ENCODE measurements around the gene SPSB1. TPM values are rescaled to one million over a fixed set of nuclear protein-coding genes. Genes with fewer than 3 reads are reported as not detected.
"Not testable (repeated sequence)": the region's sequence is repeated elsewhere in the genome, so short reads cannot be mapped to it uniquely, and the experiment has no call there.

SPSB1 gene
- total RNA-seq, 8 experiments from 2014 or later: 1.3 to 30.4 (median 3.9) TPM

DNA sequence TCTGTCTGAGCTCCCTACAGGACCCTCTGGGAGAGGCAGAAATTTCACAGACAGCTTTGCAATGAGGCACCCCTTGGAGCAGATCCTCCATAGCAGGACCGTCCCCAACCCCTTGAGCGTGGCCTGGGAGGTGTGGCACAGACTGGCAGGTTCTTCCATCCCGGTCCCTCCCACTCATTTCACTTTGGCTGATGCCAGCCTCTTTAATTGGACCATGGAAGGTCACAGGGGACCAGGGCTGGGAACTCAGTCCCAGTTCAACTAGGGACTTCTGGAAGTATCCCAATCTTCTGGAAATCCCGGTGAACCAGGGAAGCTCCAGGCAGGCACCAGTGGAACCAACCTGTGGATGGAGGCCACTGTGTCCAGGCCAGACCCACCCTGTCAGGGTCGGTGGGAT, 83.7 kb downstream of the SPSB1 start:
- 50 to 96% (median 93%) methylated on average over 1 to 5 of the region's 5 CpGs; no CpG with 5 or more reads in 4 of the 10 experiments for WGBS, 10 experiments
- in situ Hi-C loops (cut with MboI; ENCODE audit: low pct_unique_long_range_greater_than_20kb in 2 of 9, low sequenced_read_pairs in 9 of 9, unreplicated experiment in 9 of 9): no loop called here
- ATAC-seq (replicated peaks in 6 of 8): no peak

DNA sequence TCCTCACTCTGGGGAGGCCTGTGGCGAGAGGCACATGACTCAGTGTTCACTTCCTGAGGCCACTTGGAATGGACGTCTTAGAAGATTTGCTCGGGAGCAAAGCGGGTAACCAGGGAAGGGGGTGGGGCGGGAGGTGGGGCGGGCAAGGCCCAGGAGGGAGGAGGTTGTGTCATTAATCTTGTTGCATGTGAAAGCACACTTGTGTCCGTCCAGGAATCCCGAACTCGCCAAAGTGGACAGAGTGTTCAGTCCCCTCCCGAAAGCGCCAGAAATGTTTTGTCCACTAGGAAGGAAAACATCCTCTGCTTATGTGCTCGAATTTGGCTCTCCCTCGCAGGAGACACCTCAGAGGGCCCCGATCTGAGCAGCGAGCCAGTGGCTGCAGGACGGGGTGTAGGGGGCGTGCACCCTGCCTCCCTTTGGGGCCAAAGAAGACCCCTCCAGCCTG, 84.2 kb downstream of the SPSB1 start:
- ATAC-seq (replicated peaks in 6 of 8): peak in 5 of 8 experiments; percentile 61 to 70 (median 68)

More for the DNA sequence above, 83.7 kb downstream of the SPSB1 start:
- Histone ChIP-seq H3K27ac (no peak overlapping the region), H3K4me3 (no peak overlapping the region), H3K4me1 (replicated peaks in 1 of 2) (peaks cover 28 to 32% of the 10 kb centered on the region in 2 donors)

DNA sequence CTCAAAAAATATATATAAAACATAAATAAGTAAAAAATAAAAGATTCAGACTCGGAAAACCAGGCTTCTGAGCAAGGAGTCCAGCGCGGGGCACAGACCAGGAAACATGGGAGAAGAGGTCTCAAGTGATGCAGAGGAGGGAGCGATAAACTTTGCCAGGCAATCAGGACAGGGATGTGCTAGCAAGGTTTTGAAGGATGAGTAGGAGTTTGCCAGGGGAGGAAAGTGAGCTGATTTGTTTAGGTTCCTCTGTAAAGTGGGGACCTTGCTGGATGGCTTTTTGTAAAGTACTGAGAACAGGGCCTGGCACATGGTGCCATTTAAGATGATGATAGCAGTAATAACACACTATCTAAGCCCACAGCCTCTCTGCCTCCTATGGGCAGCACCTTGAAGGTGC, 86.1 kb downstream of the SPSB1 start:
- in situ Hi-C loops (cut with MboI; ENCODE audit: low pct_unique_long_range_greater_than_20kb in 2 of 9, low sequenced_read_pairs in 9 of 9, unreplicated experiment in 9 of 9): no loop called here
- H3K4me3 ChIP-seq: no peak overlapping the region
- WGBS, 10 experiments: 79 to 100% (median 86%) methylated on average over 2 to 4 of the region's 4 CpGs; no CpG with 5 or more reads in 3 of the 10 experiments

More for the DNA sequence above, 84.2 kb downstream of the SPSB1 start:
- in situ Hi-C loops (cut with MboI; ENCODE audit: low pct_unique_long_range_greater_than_20kb in 2 of 9, low sequenced_read_pairs in 9 of 9, unreplicated experiment in 9 of 9): no loop called here
- H3K4me1 ChIP-seq (replicated peaks in 1 of 2): peaks cover 24 to 27% of the 10 kb centered on the region in 2 donors
- H3K4me3 ChIP-seq: no peak overlapping the region
- WGBS, 10 experiments: 0 to 100% (median 59%) methylated on average over 1 to 7 of the region's 17 CpGs; no CpG with 5 or more reads in 4 of the 10 experiments
- H3K27ac ChIP-seq: no peak overlapping the region

DNA sequence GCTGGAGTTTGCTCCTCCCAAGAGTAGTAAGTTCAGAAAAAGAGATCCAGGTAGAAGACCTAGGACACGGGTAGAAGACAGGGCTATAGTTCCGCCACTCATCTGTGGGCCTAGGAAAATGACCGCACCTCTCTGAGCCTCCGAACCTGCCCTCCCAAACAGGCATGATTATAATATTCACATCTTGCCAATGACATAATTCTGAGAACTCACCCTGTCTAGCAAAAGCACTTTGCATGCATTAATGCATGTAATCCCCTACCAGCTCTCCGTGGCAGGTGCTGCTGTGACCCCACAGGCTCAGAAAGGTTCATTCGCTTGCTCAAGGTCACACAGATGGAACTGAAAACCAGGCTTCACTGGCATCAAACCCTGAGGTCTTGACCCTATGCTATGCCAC, 88.0 kb downstream of the SPSB1 start:
- no peak overlapping the region for H3K4me3 ChIP-seq
- peaks cover 22 to 23% of the 10 kb centered on the region in 2 donors for H3K4me1 ChIP-seq (replicated peaks in 1 of 2)
- in situ Hi-C loops (cut with MboI; ENCODE audit: low pct_unique_long_range_greater_than_20kb in 2 of 9, low sequenced_read_pairs in 9 of 9, unreplicated experiment in 9 of 9): no loop called here
- WGBS, 10 experiments: 58 to 80% (median 67%) methylated on average over 2 to 6 of the region's 6 CpGs; no CpG with 5 or more reads in 5 of the 10 experiments
- peak in 3 of 8 experiments; percentile 59 to 71 (median 68) for ATAC-seq (replicated peaks in 6 of 8)
- no peak overlapping the region for H3K27ac ChIP-seq

More for the DNA sequence above, 86.1 kb downstream of the SPSB1 start:
- Histone ChIP-seq H3K4me1 (replicated peaks in 1 of 2) (peaks cover 18 to 27% of the 10 kb centered on the region in 2 donors), H3K27ac (no peak overlapping the region)
- no peak for ATAC-seq (replicated peaks in 6 of 8)

DNA sequence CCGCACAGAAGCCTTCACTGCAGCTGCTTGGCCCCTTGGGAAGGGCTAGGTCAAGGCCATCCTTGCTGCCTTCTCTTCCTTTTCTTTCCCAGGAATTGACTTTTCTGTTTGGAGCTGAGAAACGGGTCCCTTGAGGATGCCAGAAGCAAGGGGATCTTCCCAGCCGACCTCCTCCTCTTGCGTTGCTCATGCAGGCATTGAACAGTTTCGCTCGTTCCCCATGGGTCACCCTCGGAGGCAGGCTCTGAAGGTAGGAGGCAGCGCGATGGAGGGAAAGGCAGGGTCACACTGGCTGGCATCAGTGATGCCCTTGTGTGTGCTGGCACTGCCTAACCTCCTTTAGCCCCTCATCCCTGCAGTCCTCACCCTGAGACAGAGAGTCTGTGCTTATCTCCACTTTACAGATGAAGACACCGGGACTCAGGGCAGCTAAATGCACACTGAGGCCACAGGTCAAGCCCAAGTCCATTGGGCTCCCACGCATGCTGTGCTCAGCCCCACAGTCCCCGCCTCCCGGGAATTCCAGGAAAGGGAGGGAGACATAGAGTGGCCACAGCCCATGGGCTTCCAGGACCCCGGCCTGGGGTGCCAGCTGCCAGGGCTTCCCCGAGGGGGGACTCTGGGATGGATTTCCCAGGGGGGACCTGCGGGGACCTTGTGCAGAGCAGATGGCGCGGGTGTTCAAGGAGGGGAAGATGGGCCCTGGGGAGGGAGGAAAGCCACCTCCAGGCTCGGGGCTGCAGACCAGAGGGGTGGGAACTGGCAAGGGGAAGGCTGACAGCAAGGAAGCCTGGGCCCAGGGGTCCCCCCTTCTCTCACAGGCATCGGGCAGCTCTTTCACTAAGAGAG, 90.2 kb downstream of the SPSB1 start:
- Histone ChIP-seq H3K27ac (no peak overlapping the region), H3K4me3 (no peak overlapping the region), H3K4me1 (replicated peaks in 1 of 2) (peaks cover 13 to 19% of the 10 kb centered on the region in 2 donors)
- 52 to 71% (median 62%) methylated on average over 4 to 7 of the region's 20 CpGs; no CpG with 5 or more reads in 7 of the 10 experiments for WGBS, 10 experiments
- in situ Hi-C loops (cut with MboI; ENCODE audit: low pct_unique_long_range_greater_than_20kb in 2 of 9, low sequenced_read_pairs in 9 of 9, unreplicated experiment in 9 of 9): no loop called here
- peak in 3 of 8 experiments; percentile 45 to 71 (median 56) for ATAC-seq (replicated peaks in 6 of 8)

GRCh38 chr1:9384128-9384527, 91.4 kb downstream of the SPSB1 start:
- ATAC-seq (replicated peaks in 6 of 8): no peak
- Histone ChIP-seq H3K27ac (no peak overlapping the region), H3K4me3 (no peak overlapping the region), H3K4me1 (replicated peaks in 1 of 2) (peaks cover 19 to 24% of the 10 kb centered on the region in 2 donors)
- in situ Hi-C loops (cut with MboI; ENCODE audit: low pct_unique_long_range_greater_than_20kb in 2 of 9, low sequenced_read_pairs in 9 of 9, unreplicated experiment in 9 of 9): no loop called here
- WGBS, 10 experiments: 21 to 92% (median 79%) methylated on average over 1 to 3 of the region's 7 CpGs; no CpG with 5 or more reads in 4 of the 10 experiments

DNA sequence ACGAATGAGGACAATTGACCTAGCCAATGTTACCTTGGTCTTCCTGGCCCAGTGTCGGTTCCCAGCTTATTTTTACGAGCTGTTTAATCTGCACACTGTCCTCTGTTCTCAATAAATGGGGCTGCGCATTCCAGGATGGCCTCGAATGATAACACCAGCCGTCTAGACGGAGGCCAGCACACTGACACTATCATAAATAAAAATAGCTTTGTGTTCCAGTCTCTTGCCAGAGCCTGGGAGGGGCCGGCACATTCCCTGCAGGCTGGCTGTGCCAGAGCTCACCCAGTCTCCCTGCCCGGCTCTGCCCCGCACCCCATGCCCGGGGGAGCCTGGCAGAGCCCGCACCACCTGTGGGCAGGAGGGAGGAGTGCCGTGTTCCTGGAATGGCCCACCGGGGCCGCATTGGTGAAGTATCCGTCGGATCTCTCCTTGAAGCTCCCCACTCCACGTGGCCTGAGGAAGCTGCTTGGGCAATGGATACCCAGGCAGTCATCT, 92.1 kb downstream of the SPSB1 start:
- Histone ChIP-seq H3K4me3 (no peak overlapping the region), H3K4me1 (replicated peaks in 1 of 2) (peaks cover 19 to 24% of the 10 kb centered on the region in 2 donors), H3K27ac (no peak overlapping the region)
- ATAC-seq (replicated peaks in 6 of 8): peak in 4 of 8 experiments; percentile 18 to 58 (median 41)
- in situ Hi-C loops (cut with MboI; ENCODE audit: low pct_unique_long_range_greater_than_20kb in 2 of 9, low sequenced_read_pairs in 9 of 9, unreplicated experiment in 9 of 9): no loop called here
- WGBS, 10 experiments: 11 to 84% (median 59%) methylated on average over 1 to 17 of the region's 18 CpGs; no CpG with 5 or more reads in 2 of the 10 experiments

- H3K4me3 ChIP-seq; in situ Hi-C loops (cut with MboI; ENCODE audit: low pct_unique_long_range_greater_than_20kb in 2 of 9, low sequenced_read_pairs in 9 of 9, unreplicated experiment in 9 of 9); H3K27ac ChIP-seq: not testable (repeated sequence)
- peaks cover 19 to 24% of the 10 kb centered on the region in 2 donors for H3K4me1 ChIP-seq (replicated peaks in 1 of 2)
- 47 to 100% (median 82%) methylated on average over 3 to 8 of the region's 10 CpGs; no CpG with 5 or more reads in 5 of the 10 experiments for WGBS, 10 experiments
- ATAC-seq (replicated peaks in 6 of 8): peak in 2 of 8 experiments; percentile 39 to 41
These were observed 92.7 kb downstream of the SPSB1 start for GRCh38 chr1:9385392-9385791.

DNA sequence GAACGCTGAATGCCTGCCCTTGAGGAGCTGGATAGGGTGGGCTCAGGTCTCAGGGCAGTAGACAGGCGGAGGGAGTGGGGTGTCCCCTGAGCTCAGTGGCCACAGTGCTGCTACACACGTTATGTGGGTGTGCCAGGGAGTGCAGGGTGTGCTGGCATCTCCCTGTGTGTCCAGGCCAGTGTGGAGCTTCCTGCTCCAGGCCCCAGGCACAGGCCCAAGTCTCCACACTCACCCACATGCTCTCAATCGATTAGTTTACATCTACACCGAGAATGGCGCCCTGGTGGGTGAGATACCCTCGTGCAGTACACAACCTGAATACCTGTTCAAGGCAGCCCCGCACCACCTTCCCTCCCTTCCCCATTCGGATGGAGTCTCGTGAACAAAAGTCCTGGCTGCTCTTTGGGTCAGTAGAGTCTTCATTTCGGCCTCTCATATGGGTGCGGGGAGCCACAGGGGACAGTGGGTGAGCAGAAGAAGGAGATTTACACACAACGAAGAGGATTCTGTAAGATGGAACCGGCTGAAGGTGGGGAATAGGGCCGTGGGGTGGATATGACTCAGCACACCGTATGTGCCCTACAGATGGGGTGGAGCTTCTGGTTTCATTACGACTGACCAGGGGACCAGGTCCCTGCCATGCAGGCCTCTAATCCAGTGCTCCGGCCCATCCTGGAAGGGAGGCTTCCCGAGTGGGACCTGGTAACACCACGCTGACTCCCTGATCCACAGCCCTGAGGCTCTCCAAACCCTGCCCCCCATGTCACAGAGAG, 93.3 kb downstream of the SPSB1 start:
- Histone ChIP-seq H3K4me1 (replicated peaks in 1 of 2) (peaks cover 19 to 24% of the 10 kb centered on the region in 2 donors), H3K27ac (no peak overlapping the region), H3K4me3 (no peak overlapping the region)
- WGBS, 10 experiments: 75 to 93% (median 83%) methylated on average over 3 to 10 of the region's 20 CpGs; no CpG with 5 or more reads in 6 of the 10 experiments
- peak in 1 of 8 experiments; percentile 18 for ATAC-seq (replicated peaks in 6 of 8)
- in situ Hi-C loops (cut with MboI; ENCODE audit: low pct_unique_long_range_greater_than_20kb in 2 of 9, low sequenced_read_pairs in 9 of 9, unreplicated experiment in 9 of 9): no loop called here

DNA sequence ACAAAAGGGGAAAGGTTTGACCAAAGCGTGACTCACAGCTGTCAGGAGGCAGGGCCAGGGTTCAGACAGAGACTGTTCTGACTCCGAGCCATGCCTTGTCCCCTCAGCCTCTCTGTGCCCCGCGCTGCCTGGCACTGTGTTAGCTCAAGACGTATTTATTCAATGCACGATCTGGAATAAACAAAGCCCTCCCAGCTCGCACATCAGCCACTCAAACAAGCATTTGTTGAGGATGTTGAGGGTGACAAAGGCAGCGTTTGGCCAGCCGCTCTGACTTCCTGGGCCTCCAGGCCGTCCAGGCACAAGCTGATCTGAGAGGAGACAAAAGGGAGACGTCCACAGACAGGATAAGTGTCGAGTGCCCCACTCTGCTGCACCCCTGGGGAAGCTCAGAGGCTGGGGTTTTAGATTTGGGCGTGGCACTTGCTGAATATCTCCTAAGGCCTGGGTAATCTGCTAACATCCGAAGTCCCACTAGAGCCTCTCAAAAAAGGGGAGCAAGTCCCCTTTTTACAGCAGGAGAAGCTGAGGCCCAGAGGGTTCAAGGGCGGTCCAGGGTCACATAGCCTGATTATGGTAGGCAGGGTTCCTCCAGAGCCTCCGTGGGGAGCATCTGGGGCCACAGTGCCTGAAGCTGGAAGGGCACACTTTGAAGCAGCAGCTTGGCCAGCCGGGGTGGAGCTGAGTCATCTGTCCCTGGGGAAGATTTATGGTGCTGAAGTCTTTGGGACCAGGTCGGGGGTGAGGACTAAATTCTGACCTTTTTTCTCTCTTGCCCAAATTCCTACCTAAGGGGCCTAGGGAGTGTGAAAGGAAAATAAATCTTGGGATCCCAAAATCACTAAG, 95.9 kb downstream of the SPSB1 start:
- 0 to 100% (median 46%) methylated on average over 1 to 16 of the region's 18 CpGs; no CpG with 5 or more reads in 2 of the 10 experiments for WGBS, 10 experiments
- Histone ChIP-seq H3K27ac (no peak overlapping the region), H3K4me3 (no peak overlapping the region), H3K4me1 (replicated peaks in 1 of 2) (peaks cover 6 to 12% of the 10 kb centered on the region in 2 donors)
- in situ Hi-C loops (cut with MboI; ENCODE audit: low pct_unique_long_range_greater_than_20kb in 2 of 9, low sequenced_read_pairs in 9 of 9, unreplicated experiment in 9 of 9): no loop called here
- ATAC-seq (replicated peaks in 6 of 8): peak in 6 of 8 experiments; percentile 26 to 89 (median 76)

- Histone ChIP-seq H3K4me3 (no peak overlapping the region), H3K4me1 (replicated peaks in 1 of 2) (peaks cover 5 to 6% of the 10 kb centered on the region in 2 donors), H3K27ac (no peak overlapping the region)
- ATAC-seq (replicated peaks in 6 of 8): no peak
- in situ Hi-C loops (cut with MboI; ENCODE audit: low pct_unique_long_range_greater_than_20kb in 2 of 9, low sequenced_read_pairs in 9 of 9, unreplicated experiment in 9 of 9): no loop called here
- WGBS, 10 experiments: 67 to 100% (median 93%) methylated on average over 1 to 7 of the region's 7 CpGs; no CpG with 5 or more reads in 1 of the 10 experiments
These were observed 97.3 kb downstream of the SPSB1 start for GRCh38 chr1:9389968-9390367.

DNA sequence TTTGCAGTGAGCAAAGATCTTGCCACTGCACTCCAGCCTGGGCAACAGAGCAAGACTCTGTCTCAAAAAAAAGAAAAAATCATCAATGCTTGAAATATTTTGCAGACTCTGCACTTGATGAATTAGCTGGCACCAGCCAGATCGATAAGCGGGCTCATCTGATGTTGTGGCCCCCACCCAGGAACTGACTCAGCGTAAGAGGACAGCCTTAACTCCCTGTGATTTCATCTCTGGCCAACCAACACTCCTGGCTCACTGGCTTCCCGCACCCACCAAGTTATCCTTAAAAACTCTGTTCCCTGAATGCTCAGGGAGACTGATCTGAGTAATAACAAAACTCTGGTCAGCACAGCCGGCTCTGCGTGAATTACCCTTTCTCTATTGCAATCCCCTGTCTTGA, 98.9 kb downstream of the SPSB1 start:
- 51 to 100% (median 95%) methylated on average over 1 to 5 of the region's 6 CpGs; no CpG with 5 or more reads in 3 of the 10 experiments for WGBS, 10 experiments
- in situ Hi-C loops (cut with MboI; ENCODE audit: low pct_unique_long_range_greater_than_20kb in 2 of 9, low sequenced_read_pairs in 9 of 9, unreplicated experiment in 9 of 9): no loop called here

More for the DNA sequence above, 98.9 kb downstream of the SPSB1 start:
- no peak for ATAC-seq (replicated peaks in 6 of 8)
- Histone ChIP-seq H3K27ac (no peak overlapping the region), H3K4me3 (no peak overlapping the region), H3K4me1 (replicated peaks in 1 of 2) (peaks cover 5 to 6% of the 10 kb centered on the region in 2 donors)

All from motor neuron (in vitro differentiated cells).